ENCODE data around the gene HDHD2.

Gene HDHD2

GRCh38 chr18:47100212-47100831 is 50.0 kb downstream of the HDHD2 start:
- intact Hi-C loops (cut with DNase I; ENCODE audit: low total_unique reads) = loop anchor here (5.0 to 10.0 kb wide), 2 partner anchors 104 to 652 kb away; no protein-coding TSS in a partner anchor
- DNase-seq = peak in 1 of 2 donors; percentile 22
- peak; percentile 65 to 73 for TF ChIP-seq CTCF (IDR thresholded peaks at IDR 0.05)
- H3K27me3 ChIP-seq = no peaks in the 10 kb centered on the region
- no peak overlapping the region for H3K27ac ChIP-seq
- no peaks in the 10 kb centered on the region for H3K4me1 ChIP-seq
- H3K9me3 ChIP-seq = no peaks in the 10 kb centered on the region
- no peak overlapping the region for H3K4me3 ChIP-seq
- H3K36me3 ChIP-seq = peaks cover 5 to 14% (median 9%) of the 10 kb centered on the region in 3 donors

DNA sequence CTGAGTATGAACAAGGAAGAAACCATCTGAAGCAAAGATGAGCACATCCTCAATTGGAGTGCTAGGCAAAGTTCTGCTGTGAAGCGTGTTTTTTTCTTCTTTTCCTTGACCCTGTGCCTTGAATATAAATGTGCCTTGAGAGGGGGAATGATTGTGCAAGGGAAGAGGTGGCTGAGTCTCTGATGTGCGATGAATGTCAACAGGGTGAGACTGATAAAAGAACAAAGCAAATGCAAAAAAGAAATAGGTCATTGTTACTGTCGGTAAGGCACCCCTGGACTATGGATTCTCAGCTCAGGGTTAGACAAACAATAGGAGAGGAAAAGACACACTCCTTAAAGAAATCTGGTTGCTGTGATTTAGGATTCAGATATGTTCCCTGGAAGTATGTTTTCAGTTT is 54.5 kb downstream of the HDHD2 start:
- no peak for DNase-seq
- H3K9me3 ChIP-seq = no peaks in the 10 kb centered on the region
- H3K4me3 ChIP-seq = no peak overlapping the region
- no peak overlapping the region for H3K27ac ChIP-seq
- no peaks in the 10 kb centered on the region for H3K36me3 ChIP-seq
- H3K27me3 ChIP-seq = no peaks in the 10 kb centered on the region
- H3K4me1 ChIP-seq = no peaks in the 10 kb centered on the region
- TF ChIP-seq CTCF (IDR thresholded peaks at IDR 0.05) = no peak
- intact Hi-C loops (cut with DNase I; ENCODE audit: low total_unique reads) = no loop called here

- H3K27ac ChIP-seq = no peak overlapping the region
- H3K27me3 ChIP-seq = no peaks in the 10 kb centered on the region
- intact Hi-C loops (cut with DNase I; ENCODE audit: low total_unique reads) = no loop called here
- no peaks in the 10 kb centered on the region for H3K36me3 ChIP-seq
- no peaks in the 10 kb centered on the region for H3K4me1 ChIP-seq
- H3K4me3 ChIP-seq = no peak overlapping the region
- DNase-seq = no peak
- TF ChIP-seq CTCF (IDR thresholded peaks at IDR 0.05) = no peak
- no peaks in the 10 kb centered on the region for H3K9me3 ChIP-seq
Measured at GRCh38 chr18:47087676-47088075, 62.6 kb downstream of the HDHD2 start.

GRCh38 chr18:47081578-47081977 is 68.7 kb downstream of the HDHD2 start:
- Histone ChIP-seq H3K36me3 (no peaks in the 10 kb centered on the region), H3K4me3 (no peak overlapping the region), H3K27ac (no peak overlapping the region), H3K9me3 (no peaks in the 10 kb centered on the region), H3K4me1 (no peaks in the 10 kb centered on the region), H3K27me3 (no peaks in the 10 kb centered on the region)
- no peak for DNase-seq
- TF ChIP-seq CTCF (IDR thresholded peaks at IDR 0.05) = no peak
- intact Hi-C loops (cut with DNase I; ENCODE audit: low total_unique reads) = no loop called here

GRCh38 chr18:47080872-47081271 is 69.4 kb downstream of the HDHD2 start:
- intact Hi-C loops (cut with DNase I; ENCODE audit: low total_unique reads) = no loop called here
- Histone ChIP-seq H3K27me3 (no peaks in the 10 kb centered on the region), H3K27ac (no peak overlapping the region), H3K9me3 (no peaks in the 10 kb centered on the region), H3K36me3 (no peaks in the 10 kb centered on the region), H3K4me3 (no peak overlapping the region), H3K4me1 (no peaks in the 10 kb centered on the region)
- TF ChIP-seq CTCF (IDR thresholded peaks at IDR 0.05) = no peak
- no peak for DNase-seq

DNA sequence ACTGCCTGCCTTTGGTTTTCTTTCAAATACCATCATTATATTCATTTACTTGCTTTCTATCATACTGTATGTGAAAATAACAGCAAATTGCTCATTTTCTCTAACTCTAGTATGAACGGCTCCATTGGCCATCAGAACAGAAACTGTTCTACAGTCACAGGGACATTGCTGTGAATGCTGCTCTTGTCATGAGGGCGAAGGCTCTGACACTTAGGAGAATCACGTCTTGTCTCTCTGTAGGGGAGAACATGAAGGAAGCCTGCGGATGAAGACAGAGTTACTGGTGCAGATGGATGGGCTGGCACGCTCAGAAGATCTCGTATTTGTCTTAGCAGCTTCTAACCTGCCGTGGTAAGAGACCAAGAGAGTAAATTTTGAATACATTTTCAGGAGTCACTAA is 73.2 kb downstream of the HDHD2 start:
- no peak overlapping the region for H3K4me3 ChIP-seq
- no peak overlapping the region for H3K27ac ChIP-seq
- intact Hi-C loops (cut with DNase I; ENCODE audit: low total_unique reads) = no loop called here
- no peak for DNase-seq
- no peak for TF ChIP-seq CTCF (IDR thresholded peaks at IDR 0.05)
- H3K27me3 ChIP-seq = no peaks in the 10 kb centered on the region
- H3K9me3 ChIP-seq = no peaks in the 10 kb centered on the region
- no peaks in the 10 kb centered on the region for H3K4me1 ChIP-seq
- H3K36me3 ChIP-seq = no peaks in the 10 kb centered on the region
